SK-N-SH (cell line): ENCODE data around the gene ZNF576.

Experiments used
- ELF1 ChIP-seq: IDR thresholded peaks from 2 replicates; pipeline ENCODE4 v1.4.0; 2012
- FOXM1 ChIP-seq: IDR thresholded peaks from 2 replicates; pipeline ENCODE4 v1.4.0; 2012; ENCODE audit warnings: low read depth, mild to moderate bottlenecking
- GABPA ChIP-seq: IDR thresholded peaks from 2 replicates; pipeline ENCODE4 v1.4.0; 2012; ENCODE audit warnings: low read depth, mild to moderate bottlenecking
- POLR2AphosphoS5 ChIP-seq: IDR thresholded peaks from 2 replicates; pipeline ENCODE4 v1.6.1; 2012; ENCODE audit warnings: low read depth, low read length
- RAD21 ChIP-seq: IDR thresholded peaks from 2 replicates; pipeline ENCODE4 v1.6.1; 2012; ENCODE audit warnings: mild to moderate bottlenecking, low read length
- RCOR1 ChIP-seq: fragments of 150-350 bp; IDR thresholded peaks from 2 replicates; pipeline ENCODE4 v1.6.1; 2017; ENCODE audit warnings: antibody characterized with exemption, low read length
- RXRA ChIP-seq: IDR thresholded peaks from 2 replicates; pipeline ENCODE4 v1.4.0; 2012; ENCODE audit warnings: low read depth, mild to moderate bottlenecking, borderline replicate concordance
- TEAD4 ChIP-seq: IDR thresholded peaks from 2 replicates; pipeline ENCODE4 v1.4.0; 2012; ENCODE audit warnings: mild to moderate bottlenecking, borderline replicate concordance; ENCODE audit not compliant: insufficient read depth
- YY1 ChIP-seq: IDR thresholded peaks from 2 replicates; pipeline ENCODE4 v1.4.0; 2012; ENCODE audit warnings: low read depth, mild to moderate bottlenecking
- TF ChIP-seq, protein P1 (sequence below): fragments of 200-600 bp; sonication (generic); IDR thresholded peaks from 2 replicates; pipeline ENCODE4 v1.6.1; 2017; ENCODE audit warnings: antibody characterized with exemption, mild to moderate bottlenecking, moderate library complexity
- TF ChIP-seq, protein P2 (sequence below): IDR thresholded peaks from 2 replicates; pipeline ENCODE4 v1.6.1; 2012; ENCODE audit warnings: mild to moderate bottlenecking, low read depth, low read length, moderate library complexity

DNA sequence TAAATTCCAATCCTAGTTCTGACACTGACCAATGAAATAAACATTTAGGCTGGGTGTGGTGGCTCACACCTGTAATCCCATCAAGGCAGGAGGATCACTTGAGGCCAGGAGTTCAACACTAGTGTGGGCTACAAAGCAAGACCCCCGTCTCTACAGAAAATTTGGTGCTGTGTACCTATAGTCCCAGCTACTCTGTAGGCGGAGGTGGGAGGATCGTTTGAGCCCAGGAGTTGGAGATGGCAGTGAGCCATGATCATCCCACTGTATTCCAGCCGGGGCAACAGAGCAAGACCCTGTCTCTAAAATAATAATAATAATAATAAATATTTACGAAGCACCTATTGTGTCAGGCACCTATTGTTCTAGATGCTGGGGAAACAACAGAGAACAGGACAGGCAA, 7.1 kb upstream of the ZNF576 start:
- TF ChIP-seq, protein P1, sequence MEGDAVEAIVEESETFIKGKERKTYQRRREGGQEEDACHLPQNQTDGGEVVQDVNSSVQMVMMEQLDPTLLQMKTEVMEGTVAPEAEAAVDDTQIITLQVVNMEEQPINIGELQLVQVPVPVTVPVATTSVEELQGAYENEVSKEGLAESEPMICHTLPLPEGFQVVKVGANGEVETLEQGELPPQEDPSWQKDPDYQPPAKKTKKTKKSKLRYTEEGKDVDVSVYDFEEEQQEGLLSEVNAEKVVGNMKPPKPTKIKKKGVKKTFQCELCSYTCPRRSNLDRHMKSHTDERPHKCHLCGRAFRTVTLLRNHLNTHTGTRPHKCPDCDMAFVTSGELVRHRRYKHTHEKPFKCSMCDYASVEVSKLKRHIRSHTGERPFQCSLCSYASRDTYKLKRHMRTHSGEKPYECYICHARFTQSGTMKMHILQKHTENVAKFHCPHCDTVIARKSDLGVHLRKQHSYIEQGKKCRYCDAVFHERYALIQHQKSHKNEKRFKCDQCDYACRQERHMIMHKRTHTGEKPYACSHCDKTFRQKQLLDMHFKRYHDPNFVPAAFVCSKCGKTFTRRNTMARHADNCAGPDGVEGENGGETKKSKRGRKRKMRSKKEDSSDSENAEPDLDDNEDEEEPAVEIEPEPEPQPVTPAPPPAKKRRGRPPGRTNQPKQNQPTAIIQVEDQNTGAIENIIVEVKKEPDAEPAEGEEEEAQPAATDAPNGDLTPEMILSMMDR: no peak
- TF ChIP-seq GABPA: no peak
- TF ChIP-seq POLR2AphosphoS5: no peak
- TF ChIP-seq, protein P2, sequence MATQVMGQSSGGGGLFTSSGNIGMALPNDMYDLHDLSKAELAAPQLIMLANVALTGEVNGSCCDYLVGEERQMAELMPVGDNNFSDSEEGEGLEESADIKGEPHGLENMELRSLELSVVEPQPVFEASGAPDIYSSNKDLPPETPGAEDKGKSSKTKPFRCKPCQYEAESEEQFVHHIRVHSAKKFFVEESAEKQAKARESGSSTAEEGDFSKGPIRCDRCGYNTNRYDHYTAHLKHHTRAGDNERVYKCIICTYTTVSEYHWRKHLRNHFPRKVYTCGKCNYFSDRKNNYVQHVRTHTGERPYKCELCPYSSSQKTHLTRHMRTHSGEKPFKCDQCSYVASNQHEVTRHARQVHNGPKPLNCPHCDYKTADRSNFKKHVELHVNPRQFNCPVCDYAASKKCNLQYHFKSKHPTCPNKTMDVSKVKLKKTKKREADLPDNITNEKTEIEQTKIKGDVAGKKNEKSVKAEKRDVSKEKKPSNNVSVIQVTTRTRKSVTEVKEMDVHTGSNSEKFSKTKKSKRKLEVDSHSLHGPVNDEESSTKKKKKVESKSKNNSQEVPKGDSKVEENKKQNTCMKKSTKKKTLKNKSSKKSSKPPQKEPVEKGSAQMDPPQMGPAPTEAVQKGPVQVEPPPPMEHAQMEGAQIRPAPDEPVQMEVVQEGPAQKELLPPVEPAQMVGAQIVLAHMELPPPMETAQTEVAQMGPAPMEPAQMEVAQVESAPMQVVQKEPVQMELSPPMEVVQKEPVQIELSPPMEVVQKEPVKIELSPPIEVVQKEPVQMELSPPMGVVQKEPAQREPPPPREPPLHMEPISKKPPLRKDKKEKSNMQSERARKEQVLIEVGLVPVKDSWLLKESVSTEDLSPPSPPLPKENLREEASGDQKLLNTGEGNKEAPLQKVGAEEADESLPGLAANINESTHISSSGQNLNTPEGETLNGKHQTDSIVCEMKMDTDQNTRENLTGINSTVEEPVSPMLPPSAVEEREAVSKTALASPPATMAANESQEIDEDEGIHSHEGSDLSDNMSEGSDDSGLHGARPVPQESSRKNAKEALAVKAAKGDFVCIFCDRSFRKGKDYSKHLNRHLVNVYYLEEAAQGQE: no peak
- no peak for TF ChIP-seq FOXM1
- TF ChIP-seq RXRA: no peak
- TF ChIP-seq ELF1: no peak
- TF ChIP-seq RAD21: no peak
- TF ChIP-seq TEAD4: no peak
- TF ChIP-seq RCOR1: no peak
- no peak for TF ChIP-seq YY1
